CD14-positive monocyte (primary cell): ENCODE measurements around the gene IL15RA. TPM values are rescaled to one million over a fixed set of nuclear protein-coding genes. Genes with fewer than 3 reads are reported as not detected.

ENCODE experiments used
- DNase-seq, 3 donors: peaks; one replicate each; pipeline ENCODE4 v3.0.0-alpha.2; 2011 to 2022
- H2AFZ ChIP-seq: 2 replicates; pipeline ENCODE4 v1.6.0; 2012; ENCODE audit warnings: mild to moderate bottlenecking, low read depth, low read length, inconsistent platforms; ENCODE audit not compliant: insufficient read depth, poor library complexity, severe bottlenecking
- H3K27ac ChIP-seq, 2 donors: 1 replicate in 1 of 2; 2 replicates in 1 of 2; pipeline ENCODE4 v1.5.1; 2012 to 2013; ENCODE audit warnings: low read length in 2 of 2, control low read depth in 1 of 2, inconsistent platforms in 1 of 2, low read depth in 1 of 2, mild to moderate bottlenecking in 1 of 2
- H3K27me3 ChIP-seq, 2 donors: one replicate each; pipeline versions ENCODE4 v1.6.0 to v1.6.1; 2011 to 2013; ENCODE audit warnings: low read length in 2 of 2; ENCODE audit not compliant: control insufficient read depth in 2 of 2, insufficient read depth in 2 of 2
- H3K36me3 ChIP-seq, 2 donors: replicated peaks in 1 of 2; 1 replicate in 1 of 2; 2 replicates in 1 of 2; pipeline versions ENCODE4 v1.5.1 to v1.6.1; 2012 to 2013; ENCODE audit warnings: low read length in 2 of 2, control low read depth in 1 of 2, inconsistent platforms in 1 of 2, mild to moderate bottlenecking in 1 of 2; ENCODE audit not compliant: insufficient read depth in 2 of 2, control insufficient read depth in 1 of 2
- H3K4me1 ChIP-seq, 2 donors: 1 replicate in 1 of 2; 2 replicates in 1 of 2; pipeline versions ENCODE4 v1.5.1 to v1.6.1; 2012 to 2013; ENCODE audit warnings: low read length in 2 of 2, control low read depth in 1 of 2, inconsistent platforms in 1 of 2, mild to moderate bottlenecking in 1 of 2, moderate library complexity in 1 of 2; ENCODE audit not compliant: insufficient read depth in 2 of 2, control insufficient read depth in 1 of 2
- H3K4me2 ChIP-seq: replicated peaks from 2 replicates; pipeline ENCODE3; 2012; ENCODE audit warnings: low read length, moderate library complexity, mild to moderate bottlenecking; ENCODE audit not compliant: poor library complexity, severe bottlenecking; ENCODE audit errors: extremely low read depth
- H3K4me3 ChIP-seq, 3 experiments: fragments of 200-600 bp in 1 of 3; sonication (generic) in 1 of 3; replicated peaks in 1 of 3; 1 replicate in 2 of 3; 2 replicates in 1 of 3; pipeline ENCODE4 v1.5.1; 2011 to 2013; ENCODE audit warnings: low read length in 3 of 3, mild to moderate bottlenecking in 3 of 3, control low read depth in 2 of 3, low read depth in 2 of 3, inconsistent platforms in 1 of 3, moderate library complexity in 1 of 3
- H3K79me2 ChIP-seq: 2 replicates; pipeline ENCODE4 v1.6.0; 2012; ENCODE audit warnings: mild to moderate bottlenecking, control low read depth, inconsistent platforms, low read length, moderate library complexity; ENCODE audit not compliant: insufficient read depth
- H3K9ac ChIP-seq: 2 replicates; pipeline ENCODE4 v1.6.0; 2017; ENCODE audit warnings: low read length, mild to moderate bottlenecking; ENCODE audit not compliant: insufficient read depth, poor library complexity, severe bottlenecking
- H3K9me3 ChIP-seq, 2 donors: replicated peaks in 1 of 2; 1 replicate in 1 of 2; 2 replicates in 1 of 2; pipeline versions ENCODE4 v1.5.1 to v1.6.1; 2012 to 2013; ENCODE audit warnings: low read length in 2 of 2, control low read depth in 1 of 2; ENCODE audit not compliant: control insufficient read depth in 1 of 2, insufficient read depth in 1 of 2
- H4K20me1 ChIP-seq: 2 replicates; pipeline ENCODE4 v1.6.0; 2012; ENCODE audit warnings: mild to moderate bottlenecking, low read length, control low read depth, moderate library complexity; ENCODE audit not compliant: insufficient read depth
- H3K27ac Mint-ChIP-seq, 7 donors: one replicate each; pipeline ENCODE4 v1.8.0; 2020; ENCODE audit warnings: mild to moderate bottlenecking in 7 of 7, mixed read lengths in 7 of 7, moderate library complexity in 6 of 7, inconsistent platforms in 2 of 7
- H3K27me3 Mint-ChIP-seq, 3 donors: one replicate each; pipeline ENCODE4 v1.8.0; 2021 to 2022; ENCODE audit warnings: low read depth in 3 of 3, mild to moderate bottlenecking in 3 of 3, mixed read lengths in 3 of 3, moderate library complexity in 3 of 3, inconsistent platforms in 1 of 3
- H3K36me3 Mint-ChIP-seq, 2 donors: one replicate each; pipeline ENCODE4 v1.8.0; 2020; ENCODE audit warnings: mixed read lengths in 2 of 2, inconsistent platforms in 1 of 2, mild to moderate bottlenecking in 1 of 2
- H3K4me1 Mint-ChIP-seq: one replicate; pipeline ENCODE4 v1.8.0; 2020; ENCODE audit warnings: mild to moderate bottlenecking, mixed read lengths
- H3K4me3 Mint-ChIP-seq, 2 donors: one replicate each; pipeline ENCODE4 v1.8.0; 2020; ENCODE audit warnings: mild to moderate bottlenecking in 2 of 2, mixed read lengths in 2 of 2, moderate library complexity in 1 of 2
- H3K9me3 Mint-ChIP-seq, 7 donors: one replicate each; pipeline ENCODE4 v1.8.0; 2020 to 2022; ENCODE audit warnings: mixed read lengths in 7 of 7, mild to moderate bottlenecking in 6 of 7, moderate library complexity in 6 of 7, inconsistent platforms in 2 of 7
- CTCF ChIP-seq: fragments of 200-600 bp; IDR thresholded peaks from one replicate; pipeline ENCODE4 v1.8.0; 2022; ENCODE audit warnings: antibody characterized with exemption, mild to moderate bottlenecking
- WGBS: methylation state at CpG from one replicate; pipeline ENCODE4 v1.1.5; 2013; ENCODE audit warnings: missing lambda C conversion rate; ENCODE audit not compliant: insufficient coverage; 5-methylcytosine and 5-hydroxymethylcytosine counted together
- intact Hi-C, 2 donors: fragments of 100-400 bp; cut with micrococcal nuclease; formaldehyde crosslinking; loops; one replicate each; pipeline versions ENCODE4 v1.15.0 to v1.15.1; 2023
- polyA plus RNA-seq, 3 donors: library from polyadenylated mRNA; depleted of rRNA in 1 of 3; unstranded in 2 of 3; stranded (reverse) in 1 of 3; fragments of 300-500 nt in 2 of 3; fragments of >200 nt in 1 of 3; fragmentation: Illumina TruSeq in 2 of 3; gene quantifications; 1 replicate in 2 of 3; 2 replicates in 1 of 3; pipeline ENCODE4 v1.2.3, GENCODE V29; 2012 to 2021

The IL15RA gene
- polyA plus RNA-seq, 3 donors = 12.4 to 23.1 (median 12.6) TPM

- Histone ChIP-seq H3K27ac (no peak overlapping the region), H3K27me3 (no peaks in the 10 kb centered on the region), H3K36me3 (peaks cover 3 to 31% of the 10 kb centered on the region in 2 donors), H3K9me3 (no peaks in the 10 kb centered on the region), H3K9ac (no peak overlapping the region), H3K4me1 (peaks cover 13 to 18% of the 10 kb centered on the region in 2 donors), H3K4me2 (no peak overlapping the region), H2AFZ (no peak overlapping the region), H4K20me1 (peaks cover 50% of the 10 kb centered on the region), H3K79me2 (peaks cover 53% of the 10 kb centered on the region), H3K4me3 (no peak overlapping the region)
- H3K27ac Mint-ChIP-seq = no peak overlapping the region
- TF ChIP-seq CTCF = no peak
- no peaks in the 10 kb centered on the region for H3K27me3 Mint-ChIP-seq
- peaks cover 30 to 32% of the 10 kb centered on the region in 2 donors for H3K36me3 Mint-ChIP-seq
- H3K4me1 Mint-ChIP-seq = peaks cover 26% of the 10 kb centered on the region
- intact Hi-C loops = loop anchor here in 1 of 2 donors (10.0 kb wide), 1 partner anchor 285 kb away; the partner anchor contains the start of gene TASOR2
- no CpG with 5 or more reads among the region's 2 CpGs for WGBS
- H3K4me3 Mint-ChIP-seq = no peak overlapping the region
- no peak for DNase-seq
- no peaks in the 10 kb centered on the region for H3K9me3 Mint-ChIP-seq
Measured at GRCh38 chr10:5970066-5970465, 7.3 kb downstream of the IL15RA start.

GRCh38 chr10:5968681-5969453, 8.5 kb downstream of the IL15RA start:
- no peak for TF ChIP-seq CTCF
- Histone ChIP-seq H3K9ac (no peak overlapping the region), H3K4me2 (no peak overlapping the region), H3K27ac (no peak overlapping the region), H3K79me2 (peaks cover 42% of the 10 kb centered on the region), H4K20me1 (peaks cover 56% of the 10 kb centered on the region), H3K9me3 (no peaks in the 10 kb centered on the region), H3K4me3 (no peak overlapping the region), H2AFZ (no peak overlapping the region), H3K27me3 (no peaks in the 10 kb centered on the region), H3K4me1 (peaks cover 11 to 15% of the 10 kb centered on the region in 2 donors), H3K36me3 (peaks cover 14 to 43% of the 10 kb centered on the region in 2 donors)
- no peaks in the 10 kb centered on the region for H3K9me3 Mint-ChIP-seq
- intact Hi-C loops = no loop called here
- H3K36me3 Mint-ChIP-seq = peaks cover 36 to 38% of the 10 kb centered on the region in 2 donors
- H3K27ac Mint-ChIP-seq = no peak overlapping the region
- H3K4me1 Mint-ChIP-seq = peaks cover 23% of the 10 kb centered on the region
- WGBS = 100% methylated on average over 4 of the region's 9 CpGs
- H3K27me3 Mint-ChIP-seq = no peaks in the 10 kb centered on the region
- no peak for DNase-seq
- no peak overlapping the region for H3K4me3 Mint-ChIP-seq
